Activated CD4-positive, alpha-beta T cell treated with anti-CD3 and anti-CD28 coated beads for 1 hour (primary cell): ENCODE data around the gene DAB1.

Experiments used
- DNase-seq: peaks from one replicate; pipeline ENCODE4 v3.0.0-alpha.2; 2020

DAB1 gene

DNA sequence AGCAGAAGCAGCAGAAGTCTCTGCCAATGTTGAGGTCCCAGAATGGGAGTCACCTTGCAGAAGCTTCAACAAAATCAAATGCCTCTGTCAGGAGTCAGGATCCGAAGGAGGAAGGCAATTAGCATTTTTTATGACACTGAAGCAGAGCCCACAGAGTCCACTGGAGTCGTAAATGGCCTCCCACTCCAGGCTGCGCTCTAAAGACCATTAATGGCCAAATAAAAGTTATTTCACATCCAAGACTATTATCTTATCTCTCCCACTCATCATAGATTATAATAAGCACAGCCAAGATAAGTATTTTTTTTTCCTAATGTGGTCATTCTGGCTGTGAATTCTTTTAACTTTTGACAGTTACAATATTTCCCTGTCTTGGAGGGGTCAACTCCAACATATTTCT is 267.0 kb downstream of the DAB1 start:
- DNase-seq, result no peak

DNA sequence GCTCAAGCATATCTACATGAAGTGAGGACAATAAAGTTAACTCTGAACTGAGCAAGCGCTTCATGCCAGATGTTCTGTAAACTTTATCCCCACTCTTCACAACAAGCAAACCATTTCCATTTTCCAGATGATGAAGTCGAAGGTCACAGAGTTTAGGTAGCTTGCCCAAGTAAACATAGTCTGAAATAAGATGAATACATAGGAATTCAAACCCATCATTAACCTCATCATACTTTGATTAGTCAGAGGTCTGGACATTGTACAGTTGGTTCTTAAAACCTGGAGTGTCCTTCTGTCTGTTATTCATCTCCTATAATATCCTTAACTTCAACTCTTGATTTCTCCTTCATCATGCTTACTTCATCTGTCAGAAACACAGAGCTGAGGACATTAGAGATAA is 277.8 kb downstream of the DAB1 start:
- no peak for DNase-seq

DNA sequence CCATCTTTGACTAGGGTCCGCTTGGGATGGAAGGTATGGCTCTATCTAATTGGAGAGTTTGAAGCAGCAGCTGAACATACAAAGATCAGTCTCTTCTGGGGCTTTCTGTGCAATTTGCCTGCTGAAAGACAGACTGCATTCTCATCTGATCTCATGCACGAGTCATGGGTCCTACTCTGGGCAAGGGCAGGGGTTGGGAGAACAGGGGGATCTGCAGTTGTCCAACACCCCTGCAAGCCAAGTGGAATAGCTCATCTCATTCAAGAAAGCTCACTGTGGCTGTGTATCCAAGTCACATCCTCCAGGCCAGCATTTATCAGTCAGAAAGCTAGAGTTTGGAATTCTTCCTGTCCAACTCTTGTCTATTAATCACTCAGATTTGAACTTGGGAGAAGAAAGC is 280.9 kb downstream of the DAB1 start:
- DNase-seq, result no peak

DNA sequence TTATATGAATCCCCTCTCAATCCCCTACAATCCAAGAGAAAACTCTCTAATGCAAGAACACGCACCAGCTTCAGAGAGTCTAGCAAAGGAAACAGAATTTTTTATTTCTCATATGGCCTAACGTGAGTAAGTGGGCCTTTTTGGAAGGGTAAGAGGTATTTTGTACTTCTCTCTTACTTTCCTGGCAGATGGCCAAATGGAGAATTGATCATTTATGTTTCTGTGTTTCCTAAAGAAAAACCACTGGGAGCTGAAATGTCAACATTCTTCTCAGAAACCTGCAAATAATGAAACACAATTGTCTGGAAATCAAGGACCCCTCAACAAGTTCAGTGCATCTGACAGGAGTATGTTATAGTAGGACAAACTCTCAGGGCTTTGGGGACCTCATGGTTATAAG is 281.7 kb downstream of the DAB1 start:
- DNase-seq, result no peak

DNA sequence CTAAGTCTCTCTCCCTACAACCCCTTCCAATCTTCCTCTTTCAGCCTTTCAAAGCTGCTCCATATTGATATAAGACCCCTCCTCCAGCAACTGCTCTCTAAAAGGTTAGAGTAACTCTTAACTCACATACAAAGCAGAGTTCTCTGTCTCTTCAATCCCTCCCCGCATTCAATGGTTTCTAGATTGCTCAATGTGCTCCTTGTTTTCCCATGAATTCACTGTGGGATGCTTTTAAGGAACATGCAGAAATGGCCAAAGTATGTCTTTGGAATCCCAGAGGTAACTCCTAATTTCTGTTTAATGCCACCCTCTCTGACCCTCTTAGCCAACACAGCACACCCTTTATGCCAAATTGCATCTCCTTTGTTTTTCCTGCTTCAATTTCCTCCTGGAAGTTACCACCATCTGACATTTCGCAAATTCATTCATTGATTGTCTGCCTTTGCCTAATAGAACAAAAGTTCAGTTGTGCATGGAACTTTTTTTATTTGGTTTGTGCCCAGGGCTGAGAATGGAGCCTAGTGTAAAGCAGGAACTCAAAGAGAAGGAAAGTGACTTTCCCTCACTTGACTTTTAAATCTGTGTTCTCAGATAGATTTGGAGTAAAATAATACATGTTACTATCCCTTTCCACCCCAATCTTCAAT is 285.3 kb downstream of the DAB1 start:
- no peak for DNase-seq

DNA sequence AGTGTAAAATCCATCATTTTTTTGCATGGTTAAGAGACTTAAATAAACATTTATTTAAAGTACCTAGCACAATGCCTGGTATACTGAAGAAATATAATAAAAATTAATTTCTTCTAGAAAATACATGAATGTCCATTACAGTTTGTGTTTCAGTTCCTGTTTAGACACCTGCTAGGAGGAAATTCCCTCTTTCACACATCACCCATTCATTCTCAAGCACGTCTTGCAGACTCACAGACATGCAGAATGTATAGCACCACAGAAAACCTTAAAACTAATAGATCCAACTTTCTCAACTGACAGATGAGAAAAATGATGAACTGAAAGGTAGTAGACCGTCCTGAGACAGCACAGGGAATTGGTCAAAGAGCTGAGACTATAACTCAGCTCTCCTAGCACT is 285.9 kb downstream of the DAB1 start:
- no peak for DNase-seq

DNA sequence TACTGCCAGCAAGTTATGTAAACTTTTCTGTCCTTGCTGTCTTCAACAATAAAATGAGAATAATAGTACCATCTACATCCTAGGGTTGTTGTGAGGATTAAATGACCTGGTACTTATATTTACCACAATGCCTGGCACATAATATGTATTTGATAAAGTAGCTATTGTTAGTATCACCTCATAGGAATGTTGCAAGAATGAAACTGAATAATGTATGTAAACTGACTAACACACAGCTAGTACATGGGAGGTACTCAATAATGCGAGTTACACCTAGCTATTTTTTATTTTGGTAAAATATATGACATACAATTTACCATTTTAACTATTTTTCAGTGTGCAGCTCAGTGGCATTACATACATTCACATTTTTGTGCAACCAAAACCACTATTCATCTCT is 289.1 kb downstream of the DAB1 start:
- no peak for DNase-seq

DNA sequence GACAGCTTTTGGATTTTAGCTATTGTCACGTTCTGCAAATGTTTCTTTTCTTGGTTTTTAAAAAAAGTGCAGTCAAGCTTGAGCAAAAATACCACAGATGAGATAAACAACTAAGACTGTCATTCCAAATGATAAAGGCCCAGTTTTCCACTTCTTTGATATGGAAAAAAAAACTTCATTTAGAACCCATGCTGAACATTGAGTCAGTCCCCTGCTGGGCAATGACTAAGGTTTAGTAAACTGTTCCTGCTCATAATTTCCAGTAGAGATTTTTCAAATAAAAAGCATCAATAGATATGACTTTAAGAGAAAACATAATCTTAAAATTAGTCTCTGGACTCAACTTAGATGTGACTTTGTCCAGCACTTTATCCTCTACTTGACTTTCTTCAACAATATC is 290.2 kb downstream of the DAB1 start:
- DNase-seq, result no peak

DNA sequence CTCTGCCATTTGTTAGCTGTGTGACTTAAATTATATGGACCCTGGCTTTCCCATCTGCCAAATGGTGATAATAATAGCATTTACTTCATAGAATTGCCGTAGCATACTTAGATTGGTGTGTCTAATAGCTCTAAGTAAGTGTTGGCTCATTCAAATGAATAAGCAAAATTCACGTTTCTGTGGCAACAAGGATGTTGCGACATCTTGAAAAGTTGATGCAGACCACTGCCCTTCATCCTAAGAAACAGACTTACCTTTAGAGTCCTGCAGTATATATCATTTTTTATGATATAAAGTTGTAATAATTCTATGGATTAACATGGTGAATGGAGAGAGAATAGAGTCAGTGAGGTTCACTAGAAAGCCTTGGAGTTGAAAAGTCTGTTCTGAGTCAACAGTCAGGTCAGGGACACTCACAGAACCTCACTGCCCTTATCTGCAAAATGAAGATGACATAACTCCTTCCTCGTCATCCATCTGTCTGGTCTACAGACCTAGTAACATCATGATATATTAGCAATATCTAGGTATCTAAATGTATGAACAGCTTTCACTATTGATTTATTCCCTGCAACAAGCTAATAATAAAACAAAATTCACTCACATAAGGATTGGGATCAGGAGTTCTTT is 290.8 kb downstream of the DAB1 start:
- no peak for DNase-seq

DNA sequence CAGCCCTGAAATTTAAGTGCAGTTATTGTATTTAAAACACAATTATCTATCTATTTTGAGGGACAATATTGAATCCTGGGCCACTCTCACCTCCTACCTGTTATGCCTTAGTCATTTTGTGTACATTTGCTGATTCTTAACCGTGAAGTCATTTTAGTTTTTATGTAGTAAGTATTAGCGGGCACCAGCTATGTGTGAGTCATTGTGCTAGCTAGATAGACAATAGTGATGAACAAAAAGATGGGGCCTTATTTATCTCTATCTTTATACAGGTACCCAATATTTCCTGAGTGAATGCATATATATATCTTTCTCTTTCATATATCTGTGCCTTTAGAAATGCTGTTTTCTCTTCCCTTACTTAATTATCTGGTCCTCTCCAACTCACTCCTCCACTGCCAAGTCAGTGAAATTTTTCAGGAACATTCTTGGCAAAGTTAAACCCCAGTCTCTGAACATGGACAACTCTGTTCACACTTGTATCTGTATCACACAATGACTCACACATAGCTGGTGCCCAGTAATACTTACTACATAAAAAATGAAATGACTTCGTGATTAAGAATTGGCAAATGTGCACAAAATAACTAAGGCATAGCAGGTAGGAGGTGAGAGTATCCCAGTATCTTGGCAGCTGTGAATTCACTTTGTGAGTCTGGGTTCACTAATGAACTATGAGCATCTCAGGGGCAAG is 292.0 kb downstream of the DAB1 start:
- no peak for DNase-seq

DNA sequence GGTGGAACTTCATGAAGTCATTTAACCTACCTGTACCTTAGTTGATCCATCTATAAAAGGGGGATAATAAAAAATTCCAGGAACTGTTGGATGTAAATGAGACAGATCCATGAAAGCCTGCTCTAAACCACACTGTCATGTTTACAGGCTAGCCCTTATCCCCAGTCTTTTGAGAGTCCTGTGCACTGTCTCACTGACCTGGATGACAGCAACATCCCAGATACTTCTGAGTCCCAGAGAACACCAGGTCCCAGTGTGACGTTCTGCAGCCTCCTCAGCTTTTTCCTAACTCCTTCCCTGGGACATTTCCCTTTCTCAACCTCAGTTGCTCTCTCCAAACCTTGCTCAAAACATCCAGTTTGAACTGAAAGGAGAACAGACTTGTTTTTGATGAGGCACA is 292.6 kb downstream of the DAB1 start:
- no peak for DNase-seq

DNA sequence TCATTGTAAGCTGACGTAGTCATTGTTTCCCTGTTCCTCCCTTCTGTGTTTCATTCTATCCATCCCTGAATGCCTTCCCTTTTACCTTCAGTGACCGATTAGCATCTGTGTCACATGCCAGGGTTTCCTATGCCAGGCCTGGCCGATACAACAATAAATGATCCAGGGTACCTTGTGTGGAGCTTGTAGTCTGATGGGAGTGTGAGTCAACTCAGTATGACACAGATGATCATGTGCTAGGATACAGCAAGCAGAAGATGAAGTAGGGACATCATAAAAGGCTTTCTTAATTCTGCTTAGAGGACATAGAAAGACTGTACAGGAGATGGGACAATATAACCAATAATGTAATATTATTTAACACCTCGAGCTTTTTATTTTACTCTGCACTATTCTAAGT is 294.0 kb downstream of the DAB1 start:
- no peak for DNase-seq

DNA sequence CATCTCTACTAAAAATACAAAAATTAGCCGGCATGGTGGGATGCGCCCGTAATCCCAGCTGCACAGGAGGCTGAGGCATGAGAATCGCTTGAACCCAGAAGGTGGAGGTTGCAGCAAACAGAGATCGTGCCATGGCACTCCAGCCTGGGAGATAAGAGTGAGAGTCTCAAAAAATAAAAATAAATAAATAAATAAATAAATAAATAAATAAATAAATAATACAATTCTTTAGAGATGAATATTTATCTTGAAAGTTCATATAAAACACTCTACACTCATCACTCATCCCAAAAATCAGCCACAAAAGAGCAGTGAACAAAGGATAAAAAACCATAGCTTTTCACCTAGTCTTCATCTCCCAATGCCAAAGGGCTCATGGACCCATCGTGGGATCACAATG is 295.9 kb downstream of the DAB1 start:
- DNase-seq, result no peak

DNA sequence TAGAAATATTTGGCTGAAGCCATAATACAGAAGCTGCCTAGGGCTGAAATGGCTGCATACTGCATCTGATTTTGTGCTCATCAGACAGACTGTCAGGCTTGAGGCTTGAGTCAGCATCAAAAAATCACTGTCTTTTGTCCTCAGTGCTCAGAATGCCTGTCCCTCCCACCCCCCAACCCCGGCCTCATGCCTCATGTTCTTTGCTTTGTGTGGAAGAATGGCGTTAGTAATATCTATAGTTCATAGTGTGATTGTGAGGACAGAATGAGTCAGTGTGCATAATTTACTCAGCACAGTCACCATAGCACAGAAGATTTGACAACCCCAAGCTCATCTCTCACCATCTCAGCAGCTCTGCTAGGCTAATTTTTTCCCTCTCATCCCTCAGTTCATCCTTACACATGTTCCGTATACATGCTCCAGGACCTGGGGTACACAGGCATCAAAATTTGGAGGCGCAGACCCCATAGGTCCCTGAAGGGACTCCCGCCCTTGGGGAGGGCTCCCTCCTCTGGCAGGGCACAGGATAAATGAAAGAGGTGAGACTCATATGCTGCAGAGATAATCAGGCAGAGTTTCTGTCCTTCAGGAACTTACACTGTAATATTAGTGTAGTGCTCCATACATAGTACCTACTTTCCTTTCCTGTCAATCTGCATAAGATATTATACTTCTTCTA is 299.0 kb downstream of the DAB1 start:
- no peak for DNase-seq

DNA sequence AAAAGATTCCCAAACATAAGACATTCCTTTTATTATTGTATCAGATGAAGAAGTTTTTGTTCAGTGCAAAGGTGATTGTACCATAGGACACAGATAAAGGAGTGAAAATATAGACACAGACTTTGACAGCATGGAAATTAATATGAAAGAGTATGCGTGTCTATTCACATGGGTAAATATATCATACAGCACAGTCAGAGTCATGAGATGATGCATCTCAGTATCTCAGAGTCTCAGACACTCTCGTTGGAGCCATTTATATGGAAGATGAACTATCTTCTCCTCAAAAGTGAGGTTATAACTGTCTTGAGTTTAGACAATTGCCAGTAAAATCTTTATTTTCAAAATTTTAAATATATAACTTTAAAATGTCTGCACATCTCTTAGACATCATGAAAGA is 299.7 kb downstream of the DAB1 start:
- no peak for DNase-seq

DNA sequence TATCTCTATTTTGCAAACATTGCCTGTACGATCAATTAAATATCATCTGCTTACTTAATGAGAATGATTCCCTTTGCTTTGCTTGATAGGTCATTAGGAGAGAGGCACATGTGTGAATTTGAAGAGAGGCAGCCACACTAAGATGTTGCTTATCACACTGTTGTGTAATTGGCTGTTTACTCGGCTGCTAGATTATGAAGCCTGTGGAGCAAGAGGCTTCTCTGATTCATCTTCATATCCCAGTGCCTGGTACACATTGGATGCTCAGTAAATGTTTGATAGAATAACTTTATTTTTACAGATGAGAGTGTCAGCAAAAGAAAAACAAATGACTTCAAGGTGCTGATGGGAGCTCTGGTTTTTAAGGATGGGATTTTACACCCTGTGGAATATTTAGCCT is 301.8 kb downstream of the DAB1 start:
- DNase-seq, result no peak

DNA sequence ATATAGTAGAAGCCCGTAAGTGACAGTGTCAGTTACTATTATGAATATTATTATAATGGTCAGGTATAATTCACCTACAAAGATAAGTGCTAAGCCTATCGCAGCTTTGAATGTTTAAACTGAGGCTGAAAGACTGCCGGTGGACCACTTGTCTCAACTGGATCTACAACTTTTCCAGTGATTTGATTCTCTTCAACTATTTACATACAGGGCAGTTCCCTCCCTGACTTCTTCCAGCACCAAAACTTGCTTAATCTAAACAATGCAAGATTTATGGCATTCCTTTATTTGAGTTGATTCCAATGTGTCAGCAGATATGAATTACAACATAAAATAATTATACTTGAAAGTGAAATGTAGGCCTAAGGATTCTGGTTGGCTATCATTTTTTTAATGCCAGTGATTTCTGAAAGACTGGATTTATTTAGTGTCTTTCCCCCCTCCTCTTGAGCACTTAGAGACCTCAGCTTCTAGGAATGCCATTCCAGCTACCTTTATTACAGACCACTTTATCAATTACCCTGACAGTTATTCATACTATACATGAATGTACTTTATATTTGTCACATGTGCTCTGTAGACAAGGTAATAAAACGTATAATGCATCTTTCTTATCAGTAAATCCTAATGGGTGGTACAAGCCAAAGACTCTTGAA is 304.8 kb downstream of the DAB1 start:
- DNase-seq, result no peak

DNA sequence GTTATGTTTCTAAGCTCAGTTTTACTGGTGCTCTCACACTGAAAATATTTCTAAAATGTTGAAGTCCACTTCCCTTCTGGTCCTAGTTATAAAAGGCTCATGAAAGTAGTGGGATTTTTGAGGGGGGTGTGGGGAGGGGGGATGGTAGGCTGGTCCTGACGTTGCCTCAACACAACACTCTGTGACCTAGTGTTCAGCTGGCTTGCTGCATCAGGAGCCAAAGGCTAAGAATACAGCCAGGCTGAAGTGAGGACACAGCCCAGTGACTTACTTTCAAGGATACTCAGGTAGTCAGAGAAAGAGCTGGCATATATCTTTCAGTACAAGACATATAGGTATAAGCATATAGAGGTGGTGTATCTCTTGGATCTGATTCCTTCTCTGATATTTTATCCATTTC is 306.1 kb downstream of the DAB1 start:
- no peak for DNase-seq

DNA sequence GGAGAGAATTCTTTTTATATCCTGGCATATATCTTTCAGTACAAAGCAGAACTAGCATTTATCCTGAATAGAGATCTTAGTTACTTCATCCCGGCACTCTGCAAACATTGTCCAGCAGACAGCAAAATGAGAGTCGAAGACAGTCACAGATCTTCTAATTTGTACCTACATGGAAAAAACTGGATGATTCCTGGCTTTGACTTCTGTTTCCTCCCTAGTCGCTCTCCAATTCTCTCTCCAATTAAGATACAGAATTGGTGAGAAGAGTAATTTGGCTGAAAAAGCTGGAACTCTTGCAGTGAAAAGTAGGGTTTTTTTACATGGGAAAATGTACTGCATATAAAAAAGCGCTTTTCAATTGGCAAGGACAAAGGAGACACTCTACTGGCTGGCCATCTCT is 307.0 kb downstream of the DAB1 start:
- no peak for DNase-seq

DNA sequence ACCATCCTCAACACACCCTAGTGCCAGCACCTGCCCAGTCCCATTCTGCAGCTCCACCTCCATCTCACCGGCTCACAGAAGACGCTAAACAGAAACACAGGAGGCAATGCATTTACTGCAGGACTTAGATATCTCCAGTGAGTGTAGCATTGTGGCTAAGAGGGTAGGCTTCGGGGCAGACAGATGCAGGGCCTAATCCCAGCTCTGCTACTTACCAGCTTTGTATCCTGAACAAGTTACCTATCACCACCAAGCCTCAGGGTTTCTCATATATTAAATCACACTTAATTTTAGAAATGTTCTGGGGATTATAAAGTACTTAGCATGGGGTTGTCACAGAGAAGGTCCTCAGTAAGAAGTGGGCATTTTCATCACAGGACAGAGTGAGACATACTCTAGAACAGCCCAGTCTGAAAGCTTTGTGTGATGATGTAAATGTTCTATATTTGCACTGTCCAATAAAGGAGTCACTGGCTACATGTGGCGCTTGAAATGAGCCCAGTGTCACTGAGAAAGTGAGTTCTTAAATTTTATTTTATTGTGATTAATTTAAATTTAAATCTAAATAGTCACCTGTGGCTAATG is 308.7 kb downstream of the DAB1 start:
- DNase-seq, result no peak

DNA sequence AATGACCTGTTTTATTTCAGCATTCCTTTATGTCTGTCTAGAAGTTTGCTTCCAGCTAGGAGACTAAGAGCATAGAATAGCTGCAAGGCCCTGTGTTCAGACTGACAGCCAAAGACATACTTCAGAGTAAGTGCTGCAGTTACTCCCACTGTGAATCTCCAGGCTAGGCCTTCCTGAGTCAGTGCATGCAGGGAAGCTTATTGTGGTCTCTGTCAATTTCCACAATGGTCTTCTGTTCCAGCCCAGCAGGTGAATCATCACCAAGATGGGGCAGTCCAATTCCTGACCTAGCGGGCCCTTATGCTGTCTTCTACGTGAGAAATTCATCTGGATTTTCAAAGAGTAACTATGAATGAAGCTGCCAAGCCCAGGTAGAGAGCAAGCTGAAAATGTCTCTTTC is 311.7 kb downstream of the DAB1 start:
- no peak for DNase-seq

DNA sequence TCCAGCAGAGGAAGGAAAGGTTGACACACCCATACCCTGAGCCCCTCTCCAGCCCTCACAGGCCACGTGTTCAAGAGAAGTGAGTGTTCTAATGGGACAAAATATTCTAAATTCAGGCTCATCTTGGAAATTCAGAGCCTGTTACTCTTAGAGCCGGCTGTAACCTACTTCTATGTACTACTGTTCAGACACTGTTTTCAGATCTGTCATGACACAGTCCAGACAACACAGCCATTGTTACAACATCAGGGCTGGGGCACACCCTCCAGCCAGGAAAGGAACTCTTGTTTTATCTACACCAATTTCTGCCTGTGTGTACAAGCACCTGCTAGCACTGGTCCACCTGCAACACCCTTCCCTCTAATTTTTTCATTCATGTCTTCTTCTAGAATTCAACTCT is 312.7 kb downstream of the DAB1 start:
- DNase-seq, result no peak

DNA sequence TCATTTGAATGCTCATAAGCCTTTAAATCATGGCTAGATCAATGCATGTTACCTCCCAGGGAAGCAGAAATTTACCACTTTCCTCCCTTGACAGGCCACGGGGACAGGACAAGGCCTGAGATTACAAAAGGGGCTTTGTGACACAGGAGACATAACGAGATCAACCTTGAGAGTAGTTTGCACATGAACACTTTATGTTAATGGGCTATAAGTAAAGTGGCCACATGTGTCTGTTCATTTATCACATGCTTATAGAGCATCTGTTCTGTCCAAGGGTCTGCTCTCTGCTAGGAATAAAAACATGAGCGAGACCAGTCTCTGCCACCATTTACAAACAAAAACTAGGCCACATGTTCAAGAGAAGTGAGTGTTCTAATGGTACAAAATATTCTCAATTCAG is 314.0 kb downstream of the DAB1 start:
- no peak for DNase-seq
